Measurements from ENCODE around the gene ARVCF.

Gene ARVCF

DNA sequence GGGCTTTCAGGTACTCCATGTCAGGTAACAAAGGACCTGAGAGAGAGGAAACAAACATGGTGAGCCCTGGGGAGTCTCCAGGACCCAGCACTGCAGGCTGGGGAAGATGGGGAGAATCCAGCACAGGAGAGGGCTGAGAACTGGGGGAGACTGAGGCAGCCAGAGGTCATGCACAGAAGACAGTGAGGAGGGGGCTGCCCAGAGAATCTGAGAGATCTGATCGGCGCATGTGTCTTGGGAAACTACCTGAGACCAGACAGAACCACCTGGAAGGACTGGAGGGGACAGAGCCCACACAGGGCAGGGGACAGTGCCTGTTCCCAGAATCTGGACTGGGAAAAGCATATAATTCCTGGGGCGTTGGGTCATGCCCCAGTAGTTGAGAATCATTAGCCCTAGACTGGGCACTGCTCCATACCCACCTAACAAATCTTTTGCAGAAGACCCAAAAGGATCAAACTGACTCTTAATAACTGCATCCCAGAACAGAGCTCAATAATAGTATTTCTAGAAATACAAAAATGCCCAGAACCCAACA, 95.0 kb downstream of the ARVCF start:
- Histone ChIP-seq H3K27me3 (ENCODE audit: insufficient read depth, poor library complexity, severe bottlenecking) (no peaks in the 10 kb centered on the region), H3K27ac (ENCODE audit: poor library complexity, severe bottlenecking) (no peak overlapping the region), H3K4me1 (ENCODE audit: insufficient read depth, poor library complexity, severe bottlenecking) (no peaks in the 10 kb centered on the region), H3K4me3 (ENCODE audit: severe bottlenecking) (no peak overlapping the region), H3K36me3 (ENCODE audit: low read depth) (peaks cover 7% of the 10 kb centered on the region; the same call in 1 of the 2 replicates), H3K9me3 (ENCODE audit: severe bottlenecking) (peaks cover 3% of the 10 kb centered on the region)
- DNase-seq (ENCODE audit: low spot score) (no peak), ATAC-seq (ENCODE audit: low read depth) (no peak)
- TF ChIP-seq, protein P1, sequence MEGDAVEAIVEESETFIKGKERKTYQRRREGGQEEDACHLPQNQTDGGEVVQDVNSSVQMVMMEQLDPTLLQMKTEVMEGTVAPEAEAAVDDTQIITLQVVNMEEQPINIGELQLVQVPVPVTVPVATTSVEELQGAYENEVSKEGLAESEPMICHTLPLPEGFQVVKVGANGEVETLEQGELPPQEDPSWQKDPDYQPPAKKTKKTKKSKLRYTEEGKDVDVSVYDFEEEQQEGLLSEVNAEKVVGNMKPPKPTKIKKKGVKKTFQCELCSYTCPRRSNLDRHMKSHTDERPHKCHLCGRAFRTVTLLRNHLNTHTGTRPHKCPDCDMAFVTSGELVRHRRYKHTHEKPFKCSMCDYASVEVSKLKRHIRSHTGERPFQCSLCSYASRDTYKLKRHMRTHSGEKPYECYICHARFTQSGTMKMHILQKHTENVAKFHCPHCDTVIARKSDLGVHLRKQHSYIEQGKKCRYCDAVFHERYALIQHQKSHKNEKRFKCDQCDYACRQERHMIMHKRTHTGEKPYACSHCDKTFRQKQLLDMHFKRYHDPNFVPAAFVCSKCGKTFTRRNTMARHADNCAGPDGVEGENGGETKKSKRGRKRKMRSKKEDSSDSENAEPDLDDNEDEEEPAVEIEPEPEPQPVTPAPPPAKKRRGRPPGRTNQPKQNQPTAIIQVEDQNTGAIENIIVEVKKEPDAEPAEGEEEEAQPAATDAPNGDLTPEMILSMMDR (IDR thresholded peaks at IDR 0.05; ENCODE audit: poor library complexity, severe bottlenecking) = no peak

All from RWPE2 (cell line).